Measurements from ENCODE around the gene KHDC4.
A peak's percentile ranks its signal among the peaks of the same experiment; 100 is the strongest.
"Not testable (repeated sequence)": the region's sequence is repeated elsewhere in the genome, so short reads cannot be mapped to it uniquely, and the experiment has no call there.

KHDC4 gene

GRCh38 chr1:155931332-155932038, 2.7 kb downstream of the KHDC4 start:
- Histone ChIP-seq H3K36me3 (peaks cover 72% of the 10 kb centered on the region), H3K9ac (peak overlapping the region; percentile 49; the same call in 1 of the 2 replicates), H3K9me3 (no peaks in the 10 kb centered on the region), H4K20me1 (peaks cover 73% of the 10 kb centered on the region), H3K4me2 (peak overlapping the region; percentile 84), H3K27me3 (no peaks in the 10 kb centered on the region), H3K4me1 (peaks cover 43% of the 10 kb centered on the region), H3K4me3 (no peak overlapping the region), H3K27ac (no peak overlapping the region)
- TF ChIP-seq Cebpa-rat (IDR thresholded peaks at IDR 0.05) = no peak

- Histone ChIP-seq H3K36me3 (peaks cover 80% of the 10 kb centered on the region), H3K4me2 (peak overlapping the region; percentile 84), H4K20me1 (peaks cover 79% of the 10 kb centered on the region), H3K4me1 (peaks cover 43% of the 10 kb centered on the region), H3K9ac (peak overlapping the region; percentile 49; the same call in 1 of the 2 replicates)
- H3K4me3 ChIP-seq, H3K27ac ChIP-seq, H3K27me3 ChIP-seq, H3K9me3 ChIP-seq: not testable (repeated sequence)
Measured at GRCh38 chr1:155930725-155931124, 3.5 kb downstream of the KHDC4 start.

- H4K20me1 ChIP-seq = peaks cover 82% of the 10 kb centered on the region
Measured at GRCh38 chr1:155929057-155929456, 5.2 kb downstream of the KHDC4 start.

GRCh38 chr1:155925506-155925905, 8.7 kb downstream of the KHDC4 start:
- no peak overlapping the region for H3K4me3 ChIP-seq
- H3K27ac ChIP-seq = no peak overlapping the region
- peaks cover 4% of the 10 kb centered on the region for H3K4me1 ChIP-seq
- no peaks in the 10 kb centered on the region for H3K9me3 ChIP-seq
- no peak for TF ChIP-seq Cebpa-rat (IDR thresholded peaks at IDR 0.05)
- no peaks in the 10 kb centered on the region for H3K27me3 ChIP-seq
- peaks cover 100% of the 10 kb centered on the region for H3K36me3 ChIP-seq
- H3K4me2 ChIP-seq = no peak overlapping the region
- H4K20me1 ChIP-seq = peaks cover 83% of the 10 kb centered on the region
- no peak overlapping the region for H3K9ac ChIP-seq

More at GRCh38 chr1:155929057-155929456, 5.2 kb downstream of the KHDC4 start:
- no peak for TF ChIP-seq Cebpa-rat (IDR thresholded peaks at IDR 0.05)
- Histone ChIP-seq H3K4me2 (no peak overlapping the region), H3K36me3 (peaks cover 96% of the 10 kb centered on the region), H3K4me3 (no peak overlapping the region), H3K9me3 (no peaks in the 10 kb centered on the region), H3K4me1 (peaks cover 35% of the 10 kb centered on the region), H3K27me3 (no peaks in the 10 kb centered on the region), H3K27ac (no peak overlapping the region), H3K9ac (no peak overlapping the region)

GRCh38 chr1:155920717-155921116, 13.5 kb downstream of the KHDC4 start:
- Histone ChIP-seq H4K20me1 (peaks cover 81% of the 10 kb centered on the region), H3K27me3 (no peaks in the 10 kb centered on the region)

GRCh38 chr1:155919801-155920200, 14.4 kb downstream of the KHDC4 start:
- peaks cover 100% of the 10 kb centered on the region for H3K36me3 ChIP-seq
- no peaks in the 10 kb centered on the region for H3K27me3 ChIP-seq

More at GRCh38 chr1:155920717-155921116, 13.5 kb downstream of the KHDC4 start:
- Histone ChIP-seq H3K9ac (no peak overlapping the region), H3K27ac (no peak overlapping the region), H3K36me3 (peaks cover 100% of the 10 kb centered on the region), H3K9me3 (no peaks in the 10 kb centered on the region), H3K4me3 (no peak overlapping the region), H3K4me1 (no peaks in the 10 kb centered on the region), H3K4me2 (no peak overlapping the region)
- no peak for TF ChIP-seq Cebpa-rat (IDR thresholded peaks at IDR 0.05)

GRCh38 chr1:155918660-155919059, 15.6 kb downstream of the KHDC4 start:
- peaks cover 100% of the 10 kb centered on the region for H3K36me3 ChIP-seq

More at GRCh38 chr1:155919801-155920200, 14.4 kb downstream of the KHDC4 start:
- Histone ChIP-seq H3K9me3 (no peaks in the 10 kb centered on the region), H3K27ac (no peak overlapping the region), H3K4me2 (no peak overlapping the region), H3K9ac (no peak overlapping the region), H3K4me1 (no peaks in the 10 kb centered on the region), H4K20me1 (peaks cover 89% of the 10 kb centered on the region), H3K4me3 (no peak overlapping the region)
- no peak for TF ChIP-seq Cebpa-rat (IDR thresholded peaks at IDR 0.05)

GRCh38 chr1:155913969-155914757, 20.1 kb downstream of the KHDC4 start:
- no peak overlapping the region for H3K27ac ChIP-seq
- peaks cover 76% of the 10 kb centered on the region for H3K36me3 ChIP-seq
- H3K4me2 ChIP-seq = no peak overlapping the region
- peaks cover 21% of the 10 kb centered on the region for H3K4me1 ChIP-seq
- H3K27me3 ChIP-seq = no peaks in the 10 kb centered on the region
- no peak for TF ChIP-seq Cebpa-rat (IDR thresholded peaks at IDR 0.05)
- peaks cover 45% of the 10 kb centered on the region for H4K20me1 ChIP-seq
- no peak overlapping the region for H3K9ac ChIP-seq
- no peak overlapping the region for H3K4me3 ChIP-seq
- H3K9me3 ChIP-seq = no peaks in the 10 kb centered on the region

More at GRCh38 chr1:155918660-155919059, 15.6 kb downstream of the KHDC4 start:
- TF ChIP-seq Cebpa-rat (IDR thresholded peaks at IDR 0.05) = no peak
- Histone ChIP-seq H4K20me1 (peaks cover 90% of the 10 kb centered on the region), H3K27me3 (no peaks in the 10 kb centered on the region), H3K9ac (no peak overlapping the region), H3K4me1 (no peaks in the 10 kb centered on the region), H3K27ac (no peak overlapping the region), H3K9me3 (no peaks in the 10 kb centered on the region), H3K4me3 (no peak overlapping the region), H3K4me2 (no peak overlapping the region)

- Histone ChIP-seq H4K20me1 (peaks cover 30% of the 10 kb centered on the region), H3K4me2 (peak overlapping the region; percentile 97; the same call in 1 of the 2 replicates), H3K27me3 (no peaks in the 10 kb centered on the region), H3K36me3 (peaks cover 76% of the 10 kb centered on the region), H3K9me3 (no peaks in the 10 kb centered on the region), H3K4me1 (peaks cover 21% of the 10 kb centered on the region), H3K4me3 (no peak overlapping the region), H3K27ac (no peak overlapping the region), H3K9ac (peak overlapping the region; percentile 78; the same call in 1 of the 2 replicates)
- no peak for TF ChIP-seq Cebpa-rat (IDR thresholded peaks at IDR 0.05)
Measured at GRCh38 chr1:155912056-155912536, 22.1 kb downstream of the KHDC4 start.
